ENCODE data around the gene LGALS3BP.
"Not testable (repeated sequence)": the region's sequence is repeated elsewhere in the genome, so short reads cannot be mapped to it uniquely, and the experiment has no call there.

The LGALS3BP gene

GRCh38 chr17:78979780-78980623, at the start of gene LGALS3BP:
Gene LGALS3BP, minus strand, starts transcription at chr17:78979923. Its CDS starts 2,732 bp downstream, at chr17:78977191.
- DNase-seq: no peak

GRCh38 chr17:79028496-79029326, 49.0 kb upstream of the LGALS3BP start:
- DNase-seq: peak; percentile 15

GRCh38 chr17:79027925-79028491, 48.3 kb upstream of the LGALS3BP start:
- DNase-seq: peak; percentile 32

- DNase-seq: no peak
Measured at GRCh38 chr17:79027274-79027924, 47.7 kb upstream of the LGALS3BP start.

GRCh38 chr17:79026376-79027273, 46.9 kb upstream of the LGALS3BP start:
- no peak for DNase-seq

GRCh38 chr17:79024901-79025737, 45.4 kb upstream of the LGALS3BP start:
- DNase-seq: no peak

GRCh38 chr17:79023886-79024771, 44.4 kb upstream of the LGALS3BP start, which contains the start of gene C1QTNF1:
Gene C1QTNF1, plus strand, starts transcription at chr17:79024169. Its CDS starts 19,800 bp downstream, at chr17:79043969.
- DNase-seq: peak; percentile 67

GRCh38 chr17:79023180-79023705, 43.5 kb upstream of the LGALS3BP start:
- no peak for DNase-seq

- DNase-seq: no peak
Measured at GRCh38 chr17:79022507-79022991, 42.8 kb upstream of the LGALS3BP start.

GRCh38 chr17:79021929-79022328, 42.2 kb upstream of the LGALS3BP start:
- not testable (repeated sequence) for DNase-seq

GRCh38 chr17:79020631-79021301, 41.0 kb upstream of the LGALS3BP start:
- DNase-seq: no peak

GRCh38 chr17:79019632-79020584, 40.2 kb upstream of the LGALS3BP start:
- DNase-seq: peak; percentile 60

GRCh38 chr17:79019261-79019631, 39.5 kb upstream of the LGALS3BP start:
- DNase-seq: no peak

GRCh38 chr17:79018370-79018695, 38.6 kb upstream of the LGALS3BP start:
- DNase-seq: no peak

GRCh38 chr17:79017546-79018369, 38.0 kb upstream of the LGALS3BP start:
- no peak for DNase-seq

- no peak for DNase-seq
Measured at GRCh38 chr17:79014158-79014758, 34.5 kb upstream of the LGALS3BP start.

All from RPMI8226 (cell line).